Measurements from ENCODE around the gene FBXO21.

FBXO21 gene

DNA sequence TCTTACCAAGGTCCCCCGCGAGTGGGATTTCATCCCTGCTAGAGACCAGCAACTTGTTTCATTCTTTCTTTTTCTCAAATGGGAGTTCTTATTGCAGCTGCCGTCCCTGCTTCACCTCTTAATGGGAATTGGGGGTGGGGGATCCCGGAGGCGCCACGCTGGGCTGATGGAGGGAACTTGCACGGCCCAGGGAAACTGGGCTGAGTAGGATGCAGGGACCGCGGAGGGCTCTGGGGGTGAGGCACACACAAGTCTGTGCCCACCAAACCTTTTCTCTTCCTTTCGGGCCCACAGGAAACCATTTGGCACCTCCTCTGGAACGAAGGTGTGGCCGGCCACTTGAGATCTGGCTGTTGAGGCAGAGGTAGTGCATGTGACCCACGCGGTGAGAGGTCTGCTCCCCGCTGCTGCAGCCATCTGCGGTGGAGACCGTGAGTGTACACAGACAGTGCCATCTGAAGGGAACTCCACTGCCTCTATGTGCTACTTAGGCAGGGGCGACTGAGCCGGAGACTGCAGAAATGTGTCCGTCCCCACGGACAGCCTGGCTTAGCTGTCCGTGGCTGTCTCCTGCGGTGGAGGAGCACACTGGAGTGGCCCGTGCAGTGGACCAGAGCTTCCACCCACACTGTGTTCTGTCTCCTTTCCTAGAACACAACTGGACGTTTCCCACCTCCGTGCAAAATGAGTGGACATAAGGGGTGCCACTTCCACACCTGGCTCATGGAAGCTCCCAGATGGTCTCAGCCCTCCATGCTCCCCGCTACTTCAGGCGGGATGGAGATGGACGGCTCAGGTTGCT, 49.0 kb downstream of the FBXO21 start:
- DNase-seq (ENCODE audit: low read depth in 2 of 2), result no peak
- TF ChIP-seq, protein P1, sequence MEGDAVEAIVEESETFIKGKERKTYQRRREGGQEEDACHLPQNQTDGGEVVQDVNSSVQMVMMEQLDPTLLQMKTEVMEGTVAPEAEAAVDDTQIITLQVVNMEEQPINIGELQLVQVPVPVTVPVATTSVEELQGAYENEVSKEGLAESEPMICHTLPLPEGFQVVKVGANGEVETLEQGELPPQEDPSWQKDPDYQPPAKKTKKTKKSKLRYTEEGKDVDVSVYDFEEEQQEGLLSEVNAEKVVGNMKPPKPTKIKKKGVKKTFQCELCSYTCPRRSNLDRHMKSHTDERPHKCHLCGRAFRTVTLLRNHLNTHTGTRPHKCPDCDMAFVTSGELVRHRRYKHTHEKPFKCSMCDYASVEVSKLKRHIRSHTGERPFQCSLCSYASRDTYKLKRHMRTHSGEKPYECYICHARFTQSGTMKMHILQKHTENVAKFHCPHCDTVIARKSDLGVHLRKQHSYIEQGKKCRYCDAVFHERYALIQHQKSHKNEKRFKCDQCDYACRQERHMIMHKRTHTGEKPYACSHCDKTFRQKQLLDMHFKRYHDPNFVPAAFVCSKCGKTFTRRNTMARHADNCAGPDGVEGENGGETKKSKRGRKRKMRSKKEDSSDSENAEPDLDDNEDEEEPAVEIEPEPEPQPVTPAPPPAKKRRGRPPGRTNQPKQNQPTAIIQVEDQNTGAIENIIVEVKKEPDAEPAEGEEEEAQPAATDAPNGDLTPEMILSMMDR (IDR thresholded peaks at IDR 0.05; ENCODE audit: low read depth, low read length), result no peak

DNA sequence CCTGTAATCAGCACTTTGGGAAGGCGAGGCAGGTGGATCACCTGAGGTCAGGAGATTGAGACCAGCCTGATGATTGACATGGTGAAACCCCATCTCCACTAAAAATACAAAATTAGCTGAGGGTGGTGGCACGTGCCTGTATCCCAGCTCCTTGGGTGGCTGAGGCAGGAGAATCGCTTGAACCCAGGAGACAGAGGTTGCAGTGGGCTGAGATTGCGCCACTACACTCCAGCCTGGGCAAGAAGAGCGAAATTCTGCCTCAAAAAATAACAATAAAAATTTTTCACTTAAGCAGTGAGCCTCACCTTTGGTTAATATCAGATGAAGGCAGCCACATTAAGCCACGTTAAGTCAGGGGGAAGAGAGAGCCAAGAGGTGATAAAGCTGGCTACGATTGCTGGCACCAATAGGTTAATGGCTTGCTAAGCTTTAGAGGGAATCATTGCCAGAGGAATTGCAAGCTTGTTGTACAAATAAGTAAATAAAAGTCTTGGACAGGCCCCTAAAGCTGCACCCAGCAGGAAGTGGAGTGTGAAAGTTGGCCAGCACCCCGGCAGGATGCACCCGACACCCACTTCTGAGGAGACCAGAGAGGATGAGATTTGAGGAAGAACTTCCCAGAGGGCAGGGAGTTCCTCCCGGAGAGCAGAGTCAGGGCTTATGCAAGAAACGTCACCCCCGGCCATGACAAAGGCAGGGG, 49.7 kb downstream of the FBXO21 start:
- no peak for DNase-seq (ENCODE audit: low read depth in 2 of 2)
- TF ChIP-seq, protein P1 (IDR thresholded peaks at IDR 0.05; ENCODE audit: low read depth, low read length), result no peak

More for the DNA sequence above, 49.0 kb downstream of the FBXO21 start:
- no peak overlapping the region for H3K4me3 ChIP-seq (replicated peaks in 1 of 2; ENCODE audit: low read depth in 2 of 2, low read length in 2 of 2)

DNA sequence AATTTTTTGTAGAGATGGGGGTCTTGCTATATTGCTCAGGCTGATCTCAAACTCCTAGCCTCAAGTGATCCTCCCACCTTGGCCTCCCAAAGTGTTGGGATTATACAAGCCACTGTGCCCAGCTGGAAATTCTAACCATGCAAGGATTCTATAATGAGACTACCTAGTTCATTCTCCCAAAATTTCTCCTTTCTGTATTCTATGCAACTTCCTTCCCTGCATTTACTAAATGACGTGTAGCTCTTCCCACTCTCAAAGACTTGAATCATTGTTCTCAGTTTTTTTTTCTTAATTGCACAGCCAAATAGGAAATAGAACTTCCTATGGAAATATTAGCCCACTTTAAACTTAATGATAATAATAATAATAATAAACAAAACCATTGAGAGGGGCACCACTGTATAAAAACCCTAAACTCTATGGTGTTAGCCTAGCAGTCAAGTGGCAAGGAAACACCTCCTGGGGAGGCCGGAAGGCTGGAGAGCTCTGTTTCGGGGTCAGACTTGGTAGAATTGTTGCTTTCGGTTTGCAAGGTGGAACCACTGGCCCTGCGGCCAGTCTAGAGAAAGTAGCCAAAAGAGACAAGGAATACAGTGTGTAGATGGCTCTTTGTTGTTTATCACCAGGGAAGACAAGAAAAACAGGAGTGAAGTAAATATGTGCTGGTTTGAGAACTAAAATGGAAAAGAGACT, 51.1 kb downstream of the FBXO21 start:
- TF ChIP-seq, protein P1 (IDR thresholded peaks at IDR 0.05; ENCODE audit: low read depth, low read length), result no peak
- H3K4me3 ChIP-seq (replicated peaks in 1 of 2; ENCODE audit: low read depth in 2 of 2, low read length in 2 of 2), result no peak overlapping the region
- no peak for DNase-seq (ENCODE audit: low read depth in 2 of 2)

More for the DNA sequence above, 49.7 kb downstream of the FBXO21 start:
- no peak overlapping the region for H3K4me3 ChIP-seq (replicated peaks in 1 of 2; ENCODE audit: low read depth in 2 of 2, low read length in 2 of 2)

DNA sequence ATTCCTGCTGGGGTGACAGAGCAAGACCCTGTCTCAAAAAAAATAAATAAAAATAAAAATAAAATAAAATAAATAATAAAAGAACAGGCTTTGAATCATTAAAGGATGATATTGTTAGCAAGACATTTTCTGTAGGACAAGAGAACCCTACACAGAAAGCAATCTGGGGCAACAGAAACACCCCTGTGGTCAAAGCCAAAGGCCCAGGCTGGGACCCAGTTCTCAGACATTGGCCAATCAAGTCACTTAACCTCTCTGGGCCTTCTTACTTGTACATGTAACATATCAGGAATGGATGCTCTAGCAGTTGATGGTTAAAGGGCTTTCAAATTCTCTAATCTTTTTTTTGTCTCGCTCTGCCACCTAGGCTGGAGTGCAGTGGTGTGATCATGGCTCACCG, 55.5 kb downstream of the FBXO21 start:
- DNase-seq (ENCODE audit: low read depth in 2 of 2), result no peak
- no peak overlapping the region for H3K4me3 ChIP-seq (replicated peaks in 1 of 2; ENCODE audit: low read depth in 2 of 2, low read length in 2 of 2)
- TF ChIP-seq, protein P1 (IDR thresholded peaks at IDR 0.05; ENCODE audit: low read depth, low read length), result no peak

DNA sequence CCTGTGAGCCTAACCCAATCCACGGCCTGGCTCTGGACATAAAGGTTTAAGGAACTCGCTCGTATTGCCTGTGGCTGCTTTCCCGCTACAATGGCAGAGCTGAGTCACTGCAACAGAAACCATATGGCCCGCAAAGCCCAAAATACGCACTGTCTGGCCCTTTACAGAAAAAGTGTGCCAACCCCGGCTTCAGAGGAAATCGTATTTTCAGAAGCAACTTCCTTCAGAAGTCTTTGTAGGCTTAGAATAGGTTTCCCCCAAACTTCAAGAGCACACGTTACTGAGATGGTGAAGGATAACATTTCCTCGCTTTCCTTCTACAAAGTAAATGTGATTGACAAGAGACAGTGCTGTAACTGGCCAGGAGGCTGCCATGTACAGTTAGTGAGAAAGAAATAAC, 56.2 kb downstream of the FBXO21 start:
- no peak for DNase-seq (ENCODE audit: low read depth in 2 of 2)
- TF ChIP-seq, protein P1 (IDR thresholded peaks at IDR 0.05; ENCODE audit: low read depth, low read length), result no peak
- no peak overlapping the region for H3K4me3 ChIP-seq (replicated peaks in 1 of 2; ENCODE audit: low read depth in 2 of 2, low read length in 2 of 2)

DNA sequence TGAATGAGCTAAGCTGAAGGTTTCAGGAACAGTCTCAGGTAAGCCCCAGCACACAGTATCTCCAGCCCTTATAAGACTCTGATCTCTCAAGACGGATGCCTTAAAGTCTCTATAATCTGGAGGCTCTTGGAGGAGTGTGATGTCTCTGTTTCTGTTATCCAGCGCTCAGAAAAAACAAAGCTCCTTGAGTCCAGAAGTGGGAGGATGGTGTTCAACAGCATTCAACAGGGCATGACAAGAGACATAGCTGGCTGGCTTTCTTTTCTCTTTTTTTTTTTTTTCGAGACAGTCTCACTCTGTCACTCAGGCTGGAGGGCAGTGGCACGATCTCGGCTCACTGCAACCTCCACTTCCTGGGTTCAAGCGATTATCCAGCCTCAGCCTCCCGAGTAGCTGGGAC, 59.5 kb downstream of the FBXO21 start:
- DNase-seq (ENCODE audit: low read depth in 2 of 2), result no peak
- TF ChIP-seq, protein P1 (IDR thresholded peaks at IDR 0.05; ENCODE audit: low read depth, low read length), result no peak
- no peak overlapping the region for H3K4me3 ChIP-seq (replicated peaks in 1 of 2; ENCODE audit: low read depth in 2 of 2, low read length in 2 of 2)

Data from cardiac fibroblast (primary cell).